Measurements from ENCODE around the gene CYP4F2. TPM values are rescaled to one million over a fixed set of nuclear protein-coding genes. Genes with fewer than 3 reads are reported as not detected.

Gene CYP4F2
- total RNA-seq, 4 donors from 2014 or later, result not detected

DNA sequence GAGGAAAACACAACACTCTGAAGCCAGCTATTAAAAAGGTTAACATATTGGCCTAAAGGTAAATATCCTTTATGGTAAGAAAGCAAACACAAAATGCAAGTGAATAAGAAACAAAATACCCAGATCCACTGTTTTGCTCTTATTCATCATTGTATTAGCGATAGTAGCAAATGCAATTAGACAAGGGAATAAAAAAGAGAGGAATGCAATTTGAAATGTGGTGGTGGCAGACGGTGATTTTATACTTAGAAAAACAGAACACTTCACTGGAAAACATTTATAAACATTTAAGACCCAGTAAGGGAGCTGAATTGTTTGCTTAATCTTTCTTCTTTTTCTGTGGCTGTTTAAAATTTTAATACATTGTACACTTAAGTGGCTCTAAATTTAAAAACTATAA is 17.2 kb upstream of the CYP4F2 start:
- H3K27ac ChIP-seq (replicated peaks in 1 of 4), result no peak overlapping the region
- TF ChIP-seq POLR2A (IDR thresholded peaks at IDR 0.05; ENCODE audit: low read depth) (no peak), POLR2AphosphoS5 (IDR thresholded peaks at IDR 0.05) (no peak), EP300 (IDR thresholded peaks at IDR 0.05) (no peak)
- TF ChIP-seq, protein P1, sequence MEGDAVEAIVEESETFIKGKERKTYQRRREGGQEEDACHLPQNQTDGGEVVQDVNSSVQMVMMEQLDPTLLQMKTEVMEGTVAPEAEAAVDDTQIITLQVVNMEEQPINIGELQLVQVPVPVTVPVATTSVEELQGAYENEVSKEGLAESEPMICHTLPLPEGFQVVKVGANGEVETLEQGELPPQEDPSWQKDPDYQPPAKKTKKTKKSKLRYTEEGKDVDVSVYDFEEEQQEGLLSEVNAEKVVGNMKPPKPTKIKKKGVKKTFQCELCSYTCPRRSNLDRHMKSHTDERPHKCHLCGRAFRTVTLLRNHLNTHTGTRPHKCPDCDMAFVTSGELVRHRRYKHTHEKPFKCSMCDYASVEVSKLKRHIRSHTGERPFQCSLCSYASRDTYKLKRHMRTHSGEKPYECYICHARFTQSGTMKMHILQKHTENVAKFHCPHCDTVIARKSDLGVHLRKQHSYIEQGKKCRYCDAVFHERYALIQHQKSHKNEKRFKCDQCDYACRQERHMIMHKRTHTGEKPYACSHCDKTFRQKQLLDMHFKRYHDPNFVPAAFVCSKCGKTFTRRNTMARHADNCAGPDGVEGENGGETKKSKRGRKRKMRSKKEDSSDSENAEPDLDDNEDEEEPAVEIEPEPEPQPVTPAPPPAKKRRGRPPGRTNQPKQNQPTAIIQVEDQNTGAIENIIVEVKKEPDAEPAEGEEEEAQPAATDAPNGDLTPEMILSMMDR (IDR thresholded peaks at IDR 0.05), result no peak
- intact Hi-C loops (cut with DNase I), result no loop called here
- DNase-seq (ENCODE audit: extremely low spot score), result no peak
- 99% methylated on average over 2 of the region's 2 CpGs for WGBS
- peaks cover 0 to 14% (median 13%) of the 10 kb centered on the region in 4 donors for H3K9me3 ChIP-seq
- peaks cover 0 to 5% (median 4%) of the 10 kb centered on the region in 4 donors for H3K4me1 ChIP-seq
- no peak overlapping the region for H3K4me3 ChIP-seq
- no peaks in the 10 kb centered on the region for H3K36me3 ChIP-seq
- peaks cover 0 to 48% (median 23%) of the 10 kb centered on the region in 4 donors for H3K27me3 ChIP-seq

DNA sequence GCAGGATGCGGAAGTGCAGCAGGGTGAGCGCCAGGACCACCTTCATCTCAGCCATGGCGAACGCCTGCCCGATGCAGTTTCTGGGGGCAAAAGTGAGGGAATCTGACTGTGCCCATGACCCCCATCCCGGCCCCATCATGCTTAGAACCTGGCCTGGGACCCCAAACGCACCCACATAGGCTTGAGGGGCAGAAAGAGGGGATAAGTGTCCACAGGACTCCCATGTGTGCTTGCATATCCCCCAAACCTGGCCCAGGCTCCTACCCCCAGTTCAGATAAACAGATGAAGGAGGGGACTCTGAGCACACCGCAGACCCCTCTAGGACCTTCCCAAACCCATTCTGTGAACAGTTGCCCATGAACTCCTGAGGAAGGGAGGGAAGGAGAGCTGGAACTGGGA is 16.0 kb upstream of the CYP4F2 start:
- intact Hi-C loops (cut with DNase I), result no loop called here
- TF ChIP-seq EP300 (IDR thresholded peaks at IDR 0.05) (no peak), POLR2AphosphoS5 (IDR thresholded peaks at IDR 0.05) (no peak), POLR2A (IDR thresholded peaks at IDR 0.05; ENCODE audit: low read depth) (no peak)
- TF ChIP-seq, protein P1 (IDR thresholded peaks at IDR 0.05), result no peak
- Histone ChIP-seq H3K4me3 (no peak overlapping the region), H3K4me1 (peaks cover 0 to 5% (median 4%) of the 10 kb centered on the region in 4 donors), H3K27me3 (peaks cover 0 to 60% (median 26%) of the 10 kb centered on the region in 4 donors), H3K36me3 (no peaks in the 10 kb centered on the region), H3K27ac (replicated peaks in 1 of 4) (no peak overlapping the region), H3K9me3 (peaks cover 0 to 14% (median 13%) of the 10 kb centered on the region in 4 donors)
- peak; percentile 21 for DNase-seq (ENCODE audit: extremely low spot score)
- WGBS, result 82% methylated on average over 3 of the region's 8 CpGs

DNA sequence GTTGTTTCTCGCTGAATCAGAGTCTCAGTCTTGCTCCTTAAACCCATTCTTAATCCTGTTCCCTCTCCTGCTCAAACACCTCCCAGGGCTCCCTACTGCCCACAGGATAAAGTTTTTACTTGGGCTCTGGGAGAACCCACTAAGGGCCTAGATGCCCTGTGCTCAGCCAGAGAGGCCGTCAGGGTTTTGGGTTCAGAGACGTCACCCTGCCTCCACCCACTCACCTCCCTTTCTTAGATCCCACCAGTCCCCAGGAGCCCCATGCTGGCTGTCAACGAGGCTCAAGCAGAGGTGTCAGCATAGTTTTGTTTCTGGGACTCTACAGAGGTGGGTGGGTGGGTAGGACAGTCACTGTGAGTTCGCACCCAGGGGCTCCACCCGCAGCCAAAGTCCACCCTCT is 15.5 kb upstream of the CYP4F2 start:
- Histone ChIP-seq H3K36me3 (no peaks in the 10 kb centered on the region), H3K9me3 (peaks cover 0 to 14% (median 13%) of the 10 kb centered on the region in 4 donors), H3K27ac (replicated peaks in 1 of 4) (no peak overlapping the region), H3K4me1 (peaks cover 0 to 5% (median 4%) of the 10 kb centered on the region in 4 donors), H3K4me3 (no peak overlapping the region), H3K27me3 (peaks cover 0 to 64% (median 26%) of the 10 kb centered on the region in 4 donors)
- TF ChIP-seq EP300 (IDR thresholded peaks at IDR 0.05) (no peak), POLR2A (IDR thresholded peaks at IDR 0.05; ENCODE audit: low read depth) (no peak), POLR2AphosphoS5 (IDR thresholded peaks at IDR 0.05) (no peak)
- TF ChIP-seq, protein P1 (IDR thresholded peaks at IDR 0.05), result no peak
- DNase-seq (ENCODE audit: extremely low spot score), result peak; percentile 50
- WGBS, result 49% methylated on average over 4 of the region's 6 CpGs
- intact Hi-C loops (cut with DNase I), result no loop called here

DNA sequence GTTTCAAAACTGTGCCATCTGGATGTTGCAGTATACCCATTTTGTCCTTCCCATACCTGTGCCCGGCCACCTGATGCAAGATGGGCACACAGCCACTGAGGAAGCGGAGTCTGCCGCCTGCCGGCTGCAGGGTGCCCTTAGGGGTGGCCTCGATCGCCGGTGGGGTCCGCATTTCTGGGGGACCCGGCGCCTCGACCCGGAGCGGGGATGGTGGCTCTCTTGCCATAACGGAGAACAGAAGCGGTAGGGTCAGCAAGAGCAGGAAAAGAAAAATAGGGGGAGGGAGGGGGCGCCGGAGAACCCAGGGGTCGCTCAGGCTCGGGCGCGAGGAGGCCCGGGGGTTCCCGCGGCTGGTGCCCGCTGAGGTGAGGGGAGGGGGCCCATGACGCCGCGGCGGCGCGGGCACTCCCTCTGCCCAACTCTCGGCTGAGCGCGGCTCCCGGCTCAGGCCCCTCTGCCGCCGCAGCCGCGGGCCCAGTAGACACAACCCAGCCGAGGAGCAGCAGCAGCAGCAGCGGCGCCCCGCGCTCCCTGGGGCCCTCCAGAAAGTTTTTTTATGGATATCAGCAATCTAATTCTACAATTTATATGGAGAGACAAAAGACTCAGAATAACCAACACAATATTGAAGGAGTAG is 13.8 kb upstream of the CYP4F2 start:
- peak; percentile 75 for DNase-seq (ENCODE audit: extremely low spot score)
- no peak overlapping the region for H3K4me3 ChIP-seq
- intact Hi-C loops (cut with DNase I), result no loop called here
- TF ChIP-seq, protein P1 (IDR thresholded peaks at IDR 0.05), result no peak
- no peak for TF ChIP-seq POLR2AphosphoS5 (IDR thresholded peaks at IDR 0.05)
- TF ChIP-seq POLR2A (IDR thresholded peaks at IDR 0.05; ENCODE audit: low read depth), result no peak
- no peak for TF ChIP-seq EP300 (IDR thresholded peaks at IDR 0.05)
- H3K9me3 ChIP-seq, result peaks cover 0 to 14% (median 13%) of the 10 kb centered on the region in 4 donors
- under 1% methylated on average over 39 of the region's 44 CpGs for WGBS
- no peaks in the 10 kb centered on the region for H3K36me3 ChIP-seq
- H3K27me3 ChIP-seq, result peaks cover 0 to 60% (median 26%) of the 10 kb centered on the region in 4 donors
- no peak overlapping the region for H3K27ac ChIP-seq (replicated peaks in 1 of 4)
- peaks cover 0 to 5% (median 4%) of the 10 kb centered on the region in 4 donors for H3K4me1 ChIP-seq

All from esophagus muscularis mucosa (tissue), 4 donors.